Osteoblast (primary cell): ENCODE results near the gene MAML2. TPM values are rescaled to one million over a fixed set of nuclear protein-coding genes. Genes with fewer than 3 reads are reported as not detected.

ENCODE experiments used
- DNase-seq: peaks from one replicate; pipeline ENCODE4 v3.0.0; 2011; ENCODE audit warnings: low spot score, mixed read lengths; ENCODE audit not compliant: insufficient read length; ENCODE audit errors: missing footprints
- H2AFZ ChIP-seq: 2 replicates; pipeline ENCODE4 v1.6.0; 2011; ENCODE audit warnings: mild to moderate bottlenecking, low read length
- H3K27ac ChIP-seq: 2 replicates; pipeline ENCODE4 v1.5.1; 2011; ENCODE audit warnings: mild to moderate bottlenecking, low read depth, low read length, moderate library complexity
- H3K27me3 ChIP-seq: 2 replicates; pipeline ENCODE4 v1.6.0; 2012; ENCODE audit warnings: mild to moderate bottlenecking, control low read depth, inconsistent platforms, low read length, moderate library complexity; ENCODE audit not compliant: insufficient read depth
- H3K36me3 ChIP-seq: 2 replicates; pipeline ENCODE4 v1.5.1; 2011; ENCODE audit warnings: mild to moderate bottlenecking, low read length, control low read depth, moderate library complexity; ENCODE audit not compliant: insufficient read depth
- H3K4me1 ChIP-seq: 2 replicates; pipeline ENCODE4 v1.5.1; 2011; ENCODE audit warnings: mild to moderate bottlenecking, low read length, control low read depth, moderate library complexity; ENCODE audit not compliant: insufficient read depth
- H3K4me2 ChIP-seq: 2 replicates; pipeline ENCODE4 v1.6.0; 2011; ENCODE audit warnings: mild to moderate bottlenecking, low read length; ENCODE audit not compliant: insufficient read depth
- H3K4me3 ChIP-seq: fragments of 200-600 bp; sonication (generic); 3 replicates; pipeline ENCODE4 v1.5.1; 2012; ENCODE audit warnings: mild to moderate bottlenecking, low read length, inconsistent platforms; ENCODE audit not compliant: insufficient read depth
- H3K79me2 ChIP-seq: 2 replicates; pipeline ENCODE4 v1.6.0; 2012; ENCODE audit warnings: mild to moderate bottlenecking, low read length, control low read depth, inconsistent platforms; ENCODE audit not compliant: insufficient read depth
- H3K9me3 ChIP-seq: 2 replicates; pipeline ENCODE4 v1.5.1; 2011; ENCODE audit warnings: low read depth, low read length, control low read depth
- H4K20me1 ChIP-seq: 2 replicates; pipeline ENCODE4 v1.6.0; 2012; ENCODE audit warnings: mild to moderate bottlenecking, low read length, control low read depth; ENCODE audit not compliant: insufficient read depth
- CTCF ChIP-seq: IDR thresholded peaks from 2 replicates; pipeline ENCODE4 v1.5.1; 2011; ENCODE audit warnings: mild to moderate bottlenecking, low read depth, low read length, moderate library complexity; ENCODE audit errors: extremely low read depth
- total RNA-seq: library from RNA; depleted of rRNA; stranded (reverse); fragments of >200 nt; gene quantifications from 2 replicates; pipeline ENCODE4 v1.2.3, GENCODE V29; 2012

The MAML2 gene
- total RNA-seq, 1 donor, result 17.4 TPM

GRCh38 chr11:95989076-95989605 is 353.9 kb downstream of the MAML2 start:
- no peak for TF ChIP-seq CTCF
- Histone ChIP-seq H3K36me3 (peaks cover 24% of the 10 kb centered on the region), H3K4me2 (no peak overlapping the region), H3K79me2 (peaks cover 14% of the 10 kb centered on the region), H2AFZ (no peak overlapping the region), H3K4me1 (peaks cover 41% of the 10 kb centered on the region), H3K4me3 (no peak overlapping the region), H3K27me3 (no peaks in the 10 kb centered on the region), H3K9me3 (no peaks in the 10 kb centered on the region), H3K27ac (no peak overlapping the region), H4K20me1 (no peaks in the 10 kb centered on the region)
- DNase-seq, result no peak

GRCh38 chr11:95985174-95985808 is 357.7 kb downstream of the MAML2 start:
- Histone ChIP-seq H3K9me3 (no peaks in the 10 kb centered on the region), H3K36me3 (peaks cover 48% of the 10 kb centered on the region), H3K4me3 (no peak overlapping the region), H2AFZ (no peak overlapping the region), H4K20me1 (no peaks in the 10 kb centered on the region), H3K4me1 (peaks cover 9% of the 10 kb centered on the region), H3K79me2 (peaks cover 4% of the 10 kb centered on the region), H3K27ac (peak overlapping the region; percentile 40), H3K27me3 (no peaks in the 10 kb centered on the region), H3K4me2 (no peak overlapping the region)
- no peak for TF ChIP-seq CTCF
- DNase-seq, result no peak

- no peak overlapping the region for H3K4me3 ChIP-seq
- H3K79me2 ChIP-seq, result peaks cover 3% of the 10 kb centered on the region
- H3K4me2 ChIP-seq, result no peak overlapping the region
- no peaks in the 10 kb centered on the region for H3K27me3 ChIP-seq
- H3K9me3 ChIP-seq, result no peaks in the 10 kb centered on the region
- H3K36me3 ChIP-seq, result peaks cover 50% of the 10 kb centered on the region
- no peaks in the 10 kb centered on the region for H4K20me1 ChIP-seq
- no peak overlapping the region for H3K27ac ChIP-seq
- no peak overlapping the region for H2AFZ ChIP-seq
- TF ChIP-seq CTCF, result no peak
- H3K4me1 ChIP-seq, result peaks cover 9% of the 10 kb centered on the region
- DNase-seq, result no peak
These were observed 358.9 kb downstream of the MAML2 start for GRCh38 chr11:95984072-95984471.

- no peaks in the 10 kb centered on the region for H3K27me3 ChIP-seq
- no peaks in the 10 kb centered on the region for H4K20me1 ChIP-seq
- TF ChIP-seq CTCF, result no peak
- H3K4me2 ChIP-seq, result peak overlapping the region; percentile 1
- no peaks in the 10 kb centered on the region for H3K9me3 ChIP-seq
- peaks cover 33% of the 10 kb centered on the region for H3K36me3 ChIP-seq
- DNase-seq, result peak; percentile 50
- H2AFZ ChIP-seq, result no peak overlapping the region
- no peaks in the 10 kb centered on the region for H3K79me2 ChIP-seq
- H3K27ac ChIP-seq, result no peak overlapping the region
- H3K4me3 ChIP-seq, result no peak overlapping the region
- peaks cover 9% of the 10 kb centered on the region for H3K4me1 ChIP-seq
These were observed 365.3 kb downstream of the MAML2 start for GRCh38 chr11:95977534-95978174.
